Liver (tissue), 3 donors: ENCODE results near the gene SAFB.

ENCODE experiments used
- CTCF ChIP-seq: fragments of 150-350 bp; IDR thresholded peaks from 2 replicates; pipeline ENCODE4 v1.5.1; 2017; ENCODE audit warnings: improper control_type of control experiment, low read depth, low read length; ENCODE audit not compliant: missing input control
- TAF1 ChIP-seq: conservative IDR thresholded peaks from 2 replicates; pipeline ENCODE4 v1.6.1; 2016; ENCODE audit warnings: antibody characterized with exemption, mild to moderate bottlenecking
- donor health status: healthy.
- donor health status: healthy.

- TF ChIP-seq CTCF = no peak
- TF ChIP-seq TAF1 = no peak
These were observed 72.2 kb downstream of the SAFB start for GRCh38 chr19:5694956-5695648.
